WTC11 (cell line): ENCODE measurements around the gene QPCTL.

Experiments
- CBFB ChIP-seq: sonication (generic); formaldehyde crosslinking; IDR thresholded peaks from 2 replicates; pipeline ENCODE4 v1.8.1; 2022; ENCODE audit warnings: mild to moderate bottlenecking, low read depth, missing genetic modification reagents
- CTCF ChIP-seq: fragments of 200-600 bp; IDR thresholded peaks from 2 replicates; pipeline ENCODE4 v1.8.0; 2022; ENCODE audit warnings: antibody characterized with exemption
- FOXK1 ChIP-seq: sonication (generic); formaldehyde crosslinking; IDR thresholded peaks from 2 replicates; pipeline ENCODE4 v1.8.0; 2022; ENCODE audit warnings: mild to moderate bottlenecking, moderate library complexity, missing genetic modification reagents
- NFYB ChIP-seq: sonication (generic); formaldehyde crosslinking; conservative IDR thresholded peaks from 2 replicates; pipeline ENCODE4 v1.8.0; 2022; ENCODE audit warnings: low read depth, missing genetic modification reagents
- TF ChIP-seq, protein P1 (sequence below): fragments of 250-450 bp; sonication (Bioruptor Pico); IDR thresholded peaks from 2 replicates; pipeline ENCODE4 v1.9.0; 2021; ENCODE audit warnings: mild to moderate bottlenecking

DNA sequence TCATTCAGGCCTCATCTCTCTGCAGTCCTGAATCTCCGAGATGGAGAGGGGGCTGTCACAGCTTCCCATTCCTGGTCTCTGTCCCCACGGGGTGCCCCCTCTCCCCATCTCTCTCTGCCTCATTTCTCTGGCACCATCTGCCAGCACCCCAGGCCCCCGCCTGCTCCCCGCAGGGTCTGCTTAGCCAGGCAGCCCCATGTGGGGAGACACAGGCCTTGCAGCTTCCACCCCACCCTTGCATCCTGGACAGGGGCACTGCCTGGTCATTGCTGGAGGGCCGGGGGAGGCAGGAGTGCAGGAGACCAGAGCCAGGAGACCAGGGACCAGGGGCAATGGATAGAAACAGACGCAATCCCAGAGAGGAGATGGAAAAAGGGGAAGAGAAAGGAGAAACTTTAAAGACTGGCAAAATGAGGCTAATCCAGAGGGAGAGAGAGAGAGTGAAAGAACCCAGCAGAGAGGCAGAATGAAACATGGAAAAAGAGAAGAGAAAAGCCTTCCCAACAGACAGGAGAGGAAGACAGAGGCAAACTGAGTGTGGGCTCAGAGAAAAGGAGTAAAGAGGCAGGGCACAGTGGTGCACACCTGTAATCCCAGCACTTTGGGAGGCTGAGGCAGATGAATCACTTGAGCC lies 33.3 kb upstream of the QPCTL start:
- TF ChIP-seq FOXK1 (CRISPR knock-in tag) (no peak), CTCF (no peak), NFYB (no peak), CBFB (CRISPR knock-in tag) (no peak)
- TF ChIP-seq, protein P1, sequence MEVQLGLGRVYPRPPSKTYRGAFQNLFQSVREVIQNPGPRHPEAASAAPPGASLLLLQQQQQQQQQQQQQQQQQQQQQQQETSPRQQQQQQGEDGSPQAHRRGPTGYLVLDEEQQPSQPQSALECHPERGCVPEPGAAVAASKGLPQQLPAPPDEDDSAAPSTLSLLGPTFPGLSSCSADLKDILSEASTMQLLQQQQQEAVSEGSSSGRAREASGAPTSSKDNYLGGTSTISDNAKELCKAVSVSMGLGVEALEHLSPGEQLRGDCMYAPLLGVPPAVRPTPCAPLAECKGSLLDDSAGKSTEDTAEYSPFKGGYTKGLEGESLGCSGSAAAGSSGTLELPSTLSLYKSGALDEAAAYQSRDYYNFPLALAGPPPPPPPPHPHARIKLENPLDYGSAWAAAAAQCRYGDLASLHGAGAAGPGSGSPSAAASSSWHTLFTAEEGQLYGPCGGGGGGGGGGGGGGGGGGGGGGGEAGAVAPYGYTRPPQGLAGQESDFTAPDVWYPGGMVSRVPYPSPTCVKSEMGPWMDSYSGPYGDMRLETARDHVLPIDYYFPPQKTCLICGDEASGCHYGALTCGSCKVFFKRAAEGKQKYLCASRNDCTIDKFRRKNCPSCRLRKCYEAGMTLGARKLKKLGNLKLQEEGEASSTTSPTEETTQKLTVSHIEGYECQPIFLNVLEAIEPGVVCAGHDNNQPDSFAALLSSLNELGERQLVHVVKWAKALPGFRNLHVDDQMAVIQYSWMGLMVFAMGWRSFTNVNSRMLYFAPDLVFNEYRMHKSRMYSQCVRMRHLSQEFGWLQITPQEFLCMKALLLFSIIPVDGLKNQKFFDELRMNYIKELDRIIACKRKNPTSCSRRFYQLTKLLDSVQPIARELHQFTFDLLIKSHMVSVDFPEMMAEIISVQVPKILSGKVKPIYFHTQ = no peak
